ENCODE data around the gene SETX.

Gene SETX

DNA sequence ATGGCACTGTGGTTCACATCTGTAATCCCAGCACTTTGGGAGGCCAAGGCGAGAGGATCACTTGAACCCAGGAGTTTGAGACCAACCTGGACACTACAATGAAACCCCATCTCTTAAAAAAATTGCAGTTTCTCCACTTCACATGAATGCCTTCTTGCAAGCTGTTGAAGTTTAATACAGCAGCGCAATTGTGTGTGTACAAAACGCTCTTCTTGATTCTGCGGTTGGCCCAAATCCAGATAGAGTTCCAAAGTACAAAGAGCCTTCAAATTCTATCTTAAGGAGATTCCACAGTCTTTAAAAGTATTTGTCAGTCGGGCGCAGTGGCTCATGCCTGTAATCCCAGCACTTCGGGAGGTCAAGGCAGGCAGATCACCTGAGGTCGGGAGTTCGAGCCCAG, 9.3 kb upstream of the SETX start:
- ChIA-PET CTCF (no interaction called here), POLR2A (no interaction called here)
- peaks cover 0 to 7% (median 3%) of the 10 kb centered on the region in 4 experiments for H3K4me1 ChIP-seq (ENCODE audit: control extremely low read depth in 1 of 4, control insufficient read depth in 4 of 4, insufficient read depth in 4 of 4, low read length in 3 of 4)
- no peaks in the 10 kb centered on the region for H3K27me3 ChIP-seq (replicated peaks in 2 of 5; ENCODE audit: control insufficient read depth in 4 of 5, insufficient read depth in 5 of 5, low read length in 4 of 5)
- no peak overlapping the region for H3K27ac ChIP-seq (ENCODE audit: insufficient read depth in 1 of 2, low read depth in 1 of 2, low read length in 2 of 2, poor library complexity in 1 of 2, severe bottlenecking in 2 of 2)
- 100% methylated on average over 9 of the region's 9 CpGs for WGBS (ENCODE audit: insufficient coverage)
- no peak overlapping the region for H3K4me3 ChIP-seq (ENCODE audit: control insufficient read depth in 1 of 7, extremely low read depth in 1 of 7, insufficient read depth in 4 of 7, low read depth in 2 of 7, low read length in 6 of 7)
- no peaks in the 10 kb centered on the region for H3K9me3 ChIP-seq (ENCODE audit: control extremely low read depth in 1 of 5, control insufficient read depth in 4 of 5, insufficient read depth in 2 of 5, low read depth in 1 of 5, low read length in 4 of 5)
- H3K36me3 ChIP-seq (ENCODE audit: control insufficient read depth in 4 of 4, insufficient read depth in 4 of 4, low read length in 3 of 4), result no peaks in the 10 kb centered on the region
- no peak for DNase-seq

DNA sequence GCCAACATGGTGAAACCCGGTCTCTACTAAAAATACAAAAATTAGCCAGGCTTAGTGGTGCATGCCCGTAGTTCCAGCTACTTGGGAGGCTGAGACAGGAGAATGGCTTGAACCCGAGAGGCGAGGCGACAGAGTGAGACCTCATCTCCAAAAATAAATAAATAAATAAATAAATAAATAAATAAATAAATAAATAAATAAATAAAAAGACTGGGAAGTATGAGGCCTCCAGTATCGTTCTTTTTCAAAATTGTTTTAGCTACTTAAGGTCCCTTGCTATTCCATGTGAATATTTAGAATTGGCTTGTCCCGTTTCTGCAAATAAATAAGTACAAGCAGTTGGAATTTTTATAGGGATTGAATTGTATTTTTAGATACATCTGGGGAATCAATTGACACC, 3.0 kb upstream of the SETX start:
- 100% methylated on average over 2 of the region's 7 CpGs for WGBS (ENCODE audit: insufficient coverage)
- H3K27ac ChIP-seq (ENCODE audit: insufficient read depth in 1 of 2, low read depth in 1 of 2, low read length in 2 of 2, poor library complexity in 1 of 2, severe bottlenecking in 2 of 2), result no peak overlapping the region
- CTCF ChIA-PET, result interaction anchor here (0.9 kb wide), 1 partner anchor 15 kb away, joined by 4 read pairs; no protein-coding TSS in a partner anchor

DNA sequence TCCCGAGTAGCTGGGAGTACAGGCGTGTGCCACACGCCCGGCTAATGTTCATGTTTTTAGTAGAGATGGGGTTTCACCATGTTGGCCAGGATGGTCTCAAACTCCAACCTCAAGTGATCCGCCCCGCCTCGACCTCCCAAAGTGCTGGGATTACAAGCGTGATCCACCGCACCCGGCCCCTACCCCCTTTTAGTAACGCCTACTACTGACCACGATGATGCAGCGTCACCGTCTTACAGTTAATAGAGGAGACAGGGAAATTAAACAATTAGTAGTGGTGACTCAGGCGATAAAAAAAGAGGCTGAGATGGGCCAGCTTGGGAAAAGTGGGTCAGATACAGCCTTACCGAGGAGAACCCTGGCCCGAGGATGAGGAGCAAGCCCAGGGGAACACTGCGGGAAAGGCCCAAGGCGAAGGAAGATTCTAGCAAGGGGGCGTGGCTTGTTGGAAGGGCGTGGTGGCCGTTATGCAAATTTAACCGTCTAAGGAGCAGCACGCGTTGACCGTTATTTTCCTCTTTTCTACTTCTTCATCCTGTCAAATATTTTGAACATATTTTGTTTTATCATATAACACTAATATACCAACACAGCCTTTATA, 1.6 kb upstream of the SETX start:
- POLR2A ChIA-PET, result interaction anchor here (2.4 kb wide), 1 partner anchor 13 kb away, joined by 5 read pairs; no protein-coding TSS in a partner anchor

More for the DNA sequence above, 3.0 kb upstream of the SETX start:
- Histone ChIP-seq H3K27me3 (replicated peaks in 2 of 5; ENCODE audit: control insufficient read depth in 4 of 5, insufficient read depth in 5 of 5, low read length in 4 of 5) (no peaks in the 10 kb centered on the region), H3K36me3 (ENCODE audit: control insufficient read depth in 4 of 4, insufficient read depth in 4 of 4, low read length in 3 of 4) (peaks cover 0 to 6% (median 4%) of the 10 kb centered on the region in 4 experiments), H3K4me3 (ENCODE audit: control insufficient read depth in 1 of 7, extremely low read depth in 1 of 7, insufficient read depth in 4 of 7, low read depth in 2 of 7, low read length in 6 of 7) (no peak overlapping the region), H3K4me1 (ENCODE audit: control extremely low read depth in 1 of 4, control insufficient read depth in 4 of 4, insufficient read depth in 4 of 4, low read length in 3 of 4) (peaks cover 6 to 23% (median 18%) of the 10 kb centered on the region in 4 experiments), H3K9me3 (ENCODE audit: control extremely low read depth in 1 of 5, control insufficient read depth in 4 of 5, insufficient read depth in 2 of 5, low read depth in 1 of 5, low read length in 4 of 5) (no peaks in the 10 kb centered on the region)
- DNase-seq, result no peak
- POLR2A ChIA-PET, result no interaction called here

GRCh38 chr9:132351404-132352045, 3.3 kb downstream of the SETX start:
- Histone ChIP-seq H3K36me3 (ENCODE audit: control insufficient read depth in 4 of 4, insufficient read depth in 4 of 4, low read length in 3 of 4) (peaks cover 17 to 46% (median 35%) of the 10 kb centered on the region in 4 experiments), H3K27me3 (replicated peaks in 2 of 5; ENCODE audit: control insufficient read depth in 4 of 5, insufficient read depth in 5 of 5, low read length in 4 of 5) (no peaks in the 10 kb centered on the region), H3K4me1 (ENCODE audit: control extremely low read depth in 1 of 4, control insufficient read depth in 4 of 4, insufficient read depth in 4 of 4, low read length in 3 of 4) (peaks cover 24 to 52% (median 44%) of the 10 kb centered on the region in 4 experiments), H3K4me3 (ENCODE audit: control insufficient read depth in 1 of 7, extremely low read depth in 1 of 7, insufficient read depth in 4 of 7, low read depth in 2 of 7, low read length in 6 of 7) (peak overlapping the region in 6 of 7 experiments; percentile 45 to 79 (median 64)), H3K9me3 (ENCODE audit: control extremely low read depth in 1 of 5, control insufficient read depth in 4 of 5, insufficient read depth in 2 of 5, low read depth in 1 of 5, low read length in 4 of 5) (no peaks in the 10 kb centered on the region), H3K27ac (ENCODE audit: insufficient read depth in 1 of 2, low read depth in 1 of 2, low read length in 2 of 2, poor library complexity in 1 of 2, severe bottlenecking in 2 of 2) (peak overlapping the region in 1 of 2 experiments; percentile 59)
- ChIA-PET CTCF (interaction anchor here (1.1 to 2.2 kb wide), 5 partner anchors 8 to 51 kb away, joined by 3 to 11 read pairs (median 5); no protein-coding TSS in a partner anchor), POLR2A (interaction anchor here (0.6 to 3.7 kb wide), 6 partner anchors 13 to 34 kb away, joined by 3 to 45 read pairs (median 5); no protein-coding TSS in a partner anchor)
- DNase-seq, result no peak
- 52% methylated on average over 3 of the region's 3 CpGs for WGBS (ENCODE audit: insufficient coverage)

More for the DNA sequence above, 1.6 kb upstream of the SETX start:
- WGBS (ENCODE audit: insufficient coverage), result 94% methylated on average over 13 of the region's 26 CpGs
- no peaks in the 10 kb centered on the region for H3K27me3 ChIP-seq (replicated peaks in 2 of 5; ENCODE audit: control insufficient read depth in 4 of 5, insufficient read depth in 5 of 5, low read length in 4 of 5)
- H3K9me3 ChIP-seq (ENCODE audit: control extremely low read depth in 1 of 5, control insufficient read depth in 4 of 5, insufficient read depth in 2 of 5, low read depth in 1 of 5, low read length in 4 of 5), result no peaks in the 10 kb centered on the region
- DNase-seq, result peak in 2 of 3 donors; percentile 35 to 53
- H3K4me3 ChIP-seq (ENCODE audit: control insufficient read depth in 1 of 7, extremely low read depth in 1 of 7, insufficient read depth in 4 of 7, low read depth in 2 of 7, low read length in 6 of 7), result no peak overlapping the region
- H3K4me1 ChIP-seq (ENCODE audit: control extremely low read depth in 1 of 4, control insufficient read depth in 4 of 4, insufficient read depth in 4 of 4, low read length in 3 of 4), result peaks cover 13 to 36% (median 31%) of the 10 kb centered on the region in 4 experiments
- H3K27ac ChIP-seq (ENCODE audit: insufficient read depth in 1 of 2, low read depth in 1 of 2, low read length in 2 of 2, poor library complexity in 1 of 2, severe bottlenecking in 2 of 2), result no peak overlapping the region
- CTCF ChIA-PET, result no interaction called here
- H3K36me3 ChIP-seq (ENCODE audit: control insufficient read depth in 4 of 4, insufficient read depth in 4 of 4, low read length in 3 of 4), result peaks cover 0 to 15% (median 12%) of the 10 kb centered on the region in 4 experiments

DNA sequence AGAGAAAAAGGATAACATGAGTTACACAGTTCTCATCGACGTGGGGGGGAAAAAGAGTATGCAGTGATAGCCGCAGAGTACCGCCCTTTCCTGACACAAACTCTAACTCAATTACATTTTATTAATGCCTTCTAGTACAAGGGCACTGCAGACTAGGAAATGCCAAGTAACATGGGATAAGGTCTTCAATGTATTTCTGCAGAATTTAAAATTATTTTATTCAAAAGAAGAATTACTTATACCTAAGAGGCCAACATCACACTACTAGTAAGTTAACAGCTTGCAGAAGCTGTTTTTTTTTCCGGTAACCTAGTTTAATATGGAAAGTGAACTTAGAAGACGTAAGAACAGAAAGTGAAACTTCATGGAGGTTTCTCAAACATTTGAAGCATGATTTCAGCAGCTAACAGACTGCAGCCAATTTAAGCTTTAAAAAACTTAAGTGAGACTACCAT, 3.9 kb downstream of the SETX start:
- no peaks in the 10 kb centered on the region for H3K27me3 ChIP-seq (replicated peaks in 2 of 5; ENCODE audit: control insufficient read depth in 4 of 5, insufficient read depth in 5 of 5, low read length in 4 of 5)
- peaks cover 19 to 52% (median 41%) of the 10 kb centered on the region in 4 experiments for H3K36me3 ChIP-seq (ENCODE audit: control insufficient read depth in 4 of 4, insufficient read depth in 4 of 4, low read length in 3 of 4)
- POLR2A ChIA-PET, result interaction anchor here (0.6 to 3.6 kb wide), 7 partner anchors 10 to 414 kb away, joined by 3 to 26 read pairs (median 4); no protein-coding TSS in a partner anchor
- CTCF ChIA-PET, result interaction anchor here (1.1 to 2.2 kb wide), 4 partner anchors 31 to 52 kb away, joined by 3 to 11 read pairs (median 4); no protein-coding TSS in a partner anchor
- peaks cover 24 to 50% (median 41%) of the 10 kb centered on the region in 4 experiments for H3K4me1 ChIP-seq (ENCODE audit: control extremely low read depth in 1 of 4, control insufficient read depth in 4 of 4, insufficient read depth in 4 of 4, low read length in 3 of 4)
- H3K27ac ChIP-seq (ENCODE audit: insufficient read depth in 1 of 2, low read depth in 1 of 2, low read length in 2 of 2, poor library complexity in 1 of 2, severe bottlenecking in 2 of 2), result peak overlapping the region in 1 of 2 experiments; percentile 40
- WGBS (ENCODE audit: insufficient coverage), result no CpG with 5 or more reads among the region's 6 CpGs
- H3K9me3 ChIP-seq (ENCODE audit: control extremely low read depth in 1 of 5, control insufficient read depth in 4 of 5, insufficient read depth in 2 of 5, low read depth in 1 of 5, low read length in 4 of 5), result no peaks in the 10 kb centered on the region
- H3K4me3 ChIP-seq (ENCODE audit: control insufficient read depth in 1 of 7, extremely low read depth in 1 of 7, insufficient read depth in 4 of 7, low read depth in 2 of 7, low read length in 6 of 7), result peak overlapping the region in 6 of 7 experiments; percentile 45 to 79 (median 64)
- peak; percentile 48 to 82 (median 72) for DNase-seq

DNA sequence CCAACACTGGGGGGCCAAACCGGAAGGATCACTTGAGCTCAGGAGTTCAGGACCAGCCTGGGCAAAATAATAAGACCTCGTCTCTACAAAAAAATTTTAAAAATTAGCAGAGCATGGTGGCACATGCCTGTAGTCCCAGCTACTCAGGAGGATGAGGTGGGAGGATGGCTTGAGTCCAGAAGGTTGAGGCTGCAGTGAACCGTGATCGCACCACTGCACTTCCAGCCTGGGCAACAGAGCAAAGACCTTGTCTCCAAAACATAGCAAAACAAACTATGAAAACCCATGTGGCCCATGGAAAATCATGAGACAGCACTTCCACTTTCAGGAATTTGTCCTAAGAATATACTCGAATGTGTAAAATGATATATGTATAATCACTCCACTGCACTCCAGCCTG, 6.1 kb downstream of the SETX start:
- Histone ChIP-seq H3K4me3 (ENCODE audit: control insufficient read depth in 1 of 7, extremely low read depth in 1 of 7, insufficient read depth in 4 of 7, low read depth in 2 of 7, low read length in 6 of 7) (no peak overlapping the region), H3K27me3 (replicated peaks in 2 of 5; ENCODE audit: control insufficient read depth in 4 of 5, insufficient read depth in 5 of 5, low read length in 4 of 5) (no peaks in the 10 kb centered on the region), H3K36me3 (ENCODE audit: control insufficient read depth in 4 of 4, insufficient read depth in 4 of 4, low read length in 3 of 4) (peaks cover 25 to 71% (median 58%) of the 10 kb centered on the region in 4 experiments), H3K27ac (ENCODE audit: insufficient read depth in 1 of 2, low read depth in 1 of 2, low read length in 2 of 2, poor library complexity in 1 of 2, severe bottlenecking in 2 of 2) (no peak overlapping the region), H3K9me3 (ENCODE audit: control extremely low read depth in 1 of 5, control insufficient read depth in 4 of 5, insufficient read depth in 2 of 5, low read depth in 1 of 5, low read length in 4 of 5) (no peaks in the 10 kb centered on the region), H3K4me1 (ENCODE audit: control extremely low read depth in 1 of 4, control insufficient read depth in 4 of 4, insufficient read depth in 4 of 4, low read length in 3 of 4) (peaks cover 23 to 39% (median 35%) of the 10 kb centered on the region in 4 experiments)
- DNase-seq, result no peak
- no CpG with 5 or more reads among the region's 5 CpGs for WGBS (ENCODE audit: insufficient coverage)
- POLR2A ChIA-PET, result no interaction called here
- CTCF ChIA-PET, result interaction anchor here (1.6 kb wide), 1 partner anchor 35 kb away, joined by 4 read pairs; no protein-coding TSS in a partner anchor

Measured in common myeloid progenitor, CD34-positive (primary cell).